GM10266 (cell line): Measurements from ENCODE around the gene GPT2.
"Not testable (repeated sequence)": the region's sequence is repeated elsewhere in the genome, so short reads cannot be mapped to it uniquely, and the experiment has no call there.

Experiments
- DNase-seq: peaks from one replicate; pipeline ENCODE4 v3.0.0; 2012; ENCODE audit errors: extremely low spot score
- CTCF ChIP-seq: IDR thresholded peaks from 2 replicates; pipeline ENCODE4 v1.5.1; 2012; ENCODE audit warnings: mild to moderate bottlenecking, low read depth; ENCODE audit not compliant: control insufficient read depth, insufficient read depth; ENCODE audit errors: missing control alignments

GPT2 gene

GRCh38 chr16:46928811-46929210, 44.6 kb downstream of the GPT2 start:
- TF ChIP-seq CTCF = no peak
- DNase-seq = no peak

- DNase-seq = peak; percentile 78
- peak; percentile 92 for TF ChIP-seq CTCF
These were observed 45.5 kb downstream of the GPT2 start for GRCh38 chr16:46929378-46930332.

GRCh38 chr16:46930861-46931260, 46.7 kb downstream of the GPT2 start:
- TF ChIP-seq CTCF = no peak
- DNase-seq = no peak

- DNase-seq = no peak
- no peak for TF ChIP-seq CTCF
These were observed 48.6 kb downstream of the GPT2 start for GRCh38 chr16:46932802-46933201.

- TF ChIP-seq CTCF = no peak
- no peak for DNase-seq
These were observed 53.4 kb downstream of the GPT2 start for GRCh38 chr16:46937536-46937935.

- DNase-seq = not testable (repeated sequence)
These were observed 60.6 kb downstream of the GPT2 start for GRCh38 chr16:46944713-46945112.

- peak; percentile 54 for TF ChIP-seq CTCF
- peak; percentile 50 for DNase-seq
These were observed 63.9 kb downstream of the GPT2 start for GRCh38 chr16:46947900-46948547.
